HG02938 (cell line): ENCODE measurements around the gene CASP5.

Experiments
- ATAC-seq: cut with Tn5 transposase; IDR thresholded peaks from one replicate; pipeline ENCODE4 v1.9.1; 2021; ENCODE audit warnings: mild to moderate bottlenecking, moderate library complexity; ENCODE audit not compliant: unreplicated experiment

Gene CASP5

DNA sequence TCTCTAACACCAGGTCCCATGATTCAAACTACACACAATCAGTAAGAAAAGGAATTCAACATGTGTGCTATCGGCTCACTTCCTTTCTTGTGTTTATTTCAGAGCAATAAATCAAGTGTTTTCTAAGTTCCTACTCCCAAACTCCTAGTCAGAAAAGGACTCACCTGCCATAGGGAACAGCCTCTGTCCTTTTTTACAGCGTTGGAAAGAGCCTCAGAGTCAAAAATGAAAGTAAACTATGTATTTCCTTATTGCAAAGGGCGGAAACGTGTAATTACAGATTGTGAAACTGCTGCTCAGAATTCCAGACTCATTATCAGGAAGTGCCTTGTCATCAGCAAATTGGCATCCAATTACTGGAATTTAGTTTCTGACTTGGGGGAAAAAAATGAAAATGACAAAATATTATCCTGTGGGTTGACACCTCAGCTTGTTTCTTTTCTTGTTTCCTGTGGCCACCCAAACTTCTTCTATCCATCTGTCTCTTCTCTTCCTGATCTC is 54.6 kb downstream of the CASP5 start, which contains the start of gene CASP4:
Gene CASP4, minus strand, starts transcription at position 220 of the 501 bp plus-strand sequence. Its CDS starts 49 bp downstream, at position 171.
- peak; percentile 79 for ATAC-seq

DNA sequence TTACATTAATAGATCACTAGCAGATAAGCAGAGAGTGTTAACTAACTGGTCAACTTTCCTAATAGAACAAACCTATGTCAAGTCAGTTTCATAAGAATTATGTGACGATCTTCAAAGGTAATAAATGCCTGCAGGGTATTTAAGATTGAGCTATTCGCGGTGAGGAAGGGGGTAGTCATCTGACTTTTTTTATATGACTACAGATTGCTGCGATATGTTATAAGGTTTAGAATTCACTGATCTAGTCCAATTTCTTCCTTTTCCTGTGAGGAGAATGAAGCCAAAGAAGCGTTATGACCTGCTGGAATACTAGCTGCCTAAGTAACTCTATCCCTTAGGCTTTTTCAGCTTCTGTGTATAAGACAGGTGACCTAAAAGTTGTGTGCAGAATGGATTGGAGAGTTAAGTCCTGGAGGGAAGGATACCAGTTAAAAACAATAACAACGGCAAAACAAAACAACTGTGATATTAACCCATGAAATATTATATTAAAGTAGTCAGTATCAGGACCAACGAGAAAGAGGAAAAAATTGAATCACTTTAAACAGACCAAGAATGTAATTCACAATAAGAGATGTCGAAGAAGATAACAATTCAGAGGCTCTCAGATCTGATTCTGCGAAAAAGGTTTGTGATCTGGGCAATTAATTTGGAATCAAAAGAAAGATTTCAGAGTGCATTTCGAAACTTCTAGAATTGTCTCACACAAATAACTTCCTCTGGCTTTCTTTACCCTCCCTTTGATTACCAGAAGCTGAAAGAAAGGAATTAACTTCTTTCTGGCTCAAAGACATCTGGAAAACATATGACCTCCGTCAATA is 55.2 kb downstream of the CASP5 start:
- ATAC-seq, result peak; percentile 18

DNA sequence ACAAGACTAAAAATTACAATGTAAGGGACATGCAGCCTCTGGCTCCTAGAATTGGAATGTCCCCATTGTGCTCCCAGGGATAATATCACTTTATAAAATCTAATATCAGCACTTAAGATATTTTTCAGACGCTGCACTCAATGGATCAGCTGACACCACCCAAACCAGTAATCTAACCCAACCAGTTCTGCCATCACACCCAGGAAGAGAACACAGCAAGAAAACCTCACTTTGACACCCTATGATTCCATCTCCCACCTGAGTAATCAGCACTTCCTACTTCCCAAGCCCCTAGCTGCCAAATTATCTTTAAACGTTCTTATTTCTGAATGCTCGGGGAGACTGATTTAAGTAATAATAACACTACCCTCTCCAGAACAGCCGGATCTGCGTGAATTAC is 57.2 kb downstream of the CASP5 start:
- no peak for ATAC-seq

GRCh38 chr11:104964247-104964646 is 58.7 kb downstream of the CASP5 start:
- no peak for ATAC-seq

- no peak for ATAC-seq
Measured at GRCh38 chr11:104962852-104963251, 60.1 kb downstream of the CASP5 start.

GRCh38 chr11:104957280-104957679 is 65.7 kb downstream of the CASP5 start:
- ATAC-seq, result no peak

- no peak for ATAC-seq
Measured at GRCh38 chr11:104956528-104956927, 66.4 kb downstream of the CASP5 start.

GRCh38 chr11:104946907-104947306 is 76.1 kb downstream of the CASP5 start:
- ATAC-seq, result peak; percentile 97
